ENCODE measurements around the gene TNFRSF12A.

The TNFRSF12A gene

DNA sequence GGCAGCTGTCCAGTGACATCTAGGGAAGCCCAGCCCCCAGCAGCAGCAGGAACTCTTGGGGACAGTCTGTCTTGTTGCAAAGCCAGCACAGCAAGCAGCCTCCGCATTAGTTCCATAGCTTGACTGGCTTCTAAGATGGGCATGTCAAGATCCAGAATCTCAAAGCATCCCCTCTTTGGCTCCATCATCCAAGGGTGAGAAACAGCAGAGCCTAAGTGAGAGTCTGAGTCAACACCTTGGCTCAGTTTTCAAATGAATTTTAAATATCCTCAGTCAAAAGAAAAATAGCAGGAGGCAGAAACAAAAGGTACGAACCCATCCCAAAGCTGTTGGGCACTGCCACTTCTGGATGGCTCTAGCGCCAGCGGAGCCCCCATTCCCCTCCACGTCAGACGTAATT, 5.2 kb upstream of the TNFRSF12A start:
- Mint-ChIP-seq H3K27me3 (ENCODE audit: low read depth) (peaks cover 78% of the 10 kb centered on the region), H3K27ac (no peak overlapping the region), H3K9me3 (no peaks in the 10 kb centered on the region), H3K4me3 (peak overlapping the region in 2 of 3 experiments; percentile 18 to 41), H3K4me1 (peaks cover 2% of the 10 kb centered on the region), H3K36me3 (ENCODE audit: low read depth) (no peaks in the 10 kb centered on the region)
- TF ChIP-seq, protein P1, sequence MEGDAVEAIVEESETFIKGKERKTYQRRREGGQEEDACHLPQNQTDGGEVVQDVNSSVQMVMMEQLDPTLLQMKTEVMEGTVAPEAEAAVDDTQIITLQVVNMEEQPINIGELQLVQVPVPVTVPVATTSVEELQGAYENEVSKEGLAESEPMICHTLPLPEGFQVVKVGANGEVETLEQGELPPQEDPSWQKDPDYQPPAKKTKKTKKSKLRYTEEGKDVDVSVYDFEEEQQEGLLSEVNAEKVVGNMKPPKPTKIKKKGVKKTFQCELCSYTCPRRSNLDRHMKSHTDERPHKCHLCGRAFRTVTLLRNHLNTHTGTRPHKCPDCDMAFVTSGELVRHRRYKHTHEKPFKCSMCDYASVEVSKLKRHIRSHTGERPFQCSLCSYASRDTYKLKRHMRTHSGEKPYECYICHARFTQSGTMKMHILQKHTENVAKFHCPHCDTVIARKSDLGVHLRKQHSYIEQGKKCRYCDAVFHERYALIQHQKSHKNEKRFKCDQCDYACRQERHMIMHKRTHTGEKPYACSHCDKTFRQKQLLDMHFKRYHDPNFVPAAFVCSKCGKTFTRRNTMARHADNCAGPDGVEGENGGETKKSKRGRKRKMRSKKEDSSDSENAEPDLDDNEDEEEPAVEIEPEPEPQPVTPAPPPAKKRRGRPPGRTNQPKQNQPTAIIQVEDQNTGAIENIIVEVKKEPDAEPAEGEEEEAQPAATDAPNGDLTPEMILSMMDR (IDR thresholded peaks at IDR 0.05; ENCODE audit: unreplicated experiment in 3 of 3) = no peak

DNA sequence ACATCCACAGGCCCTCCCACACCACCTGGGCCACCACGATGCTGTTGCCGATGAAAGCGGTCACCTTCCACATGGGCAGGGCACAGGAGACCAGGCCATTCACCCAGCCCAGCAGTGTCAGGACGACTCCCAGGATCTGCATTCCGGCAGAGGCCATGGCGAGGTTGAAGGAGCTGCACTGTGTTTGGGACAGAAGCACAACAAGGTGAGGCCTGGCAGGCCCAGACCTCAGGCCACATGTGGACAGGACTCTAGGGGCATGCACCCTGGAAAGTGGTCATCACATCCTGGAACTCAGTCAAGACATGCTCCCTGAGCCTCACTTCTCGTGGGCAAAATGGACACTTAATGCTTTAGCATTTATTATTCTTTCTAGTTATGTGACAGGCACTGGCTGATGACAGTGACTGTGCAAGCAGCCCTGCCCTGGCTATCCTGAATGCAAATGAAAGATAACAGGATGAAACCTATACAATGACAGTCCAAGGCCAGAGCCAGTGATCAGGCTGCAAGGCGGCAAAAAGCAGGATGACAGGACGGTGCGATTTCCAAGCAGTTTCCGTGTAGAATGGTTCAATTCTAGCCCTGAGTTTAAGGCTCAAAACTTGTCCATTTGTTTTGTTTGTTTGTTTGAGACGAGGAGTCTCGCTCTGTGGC, 4.2 kb upstream of the TNFRSF12A start:
- H3K27ac Mint-ChIP-seq = peak overlapping the region in 1 of 3 experiments; percentile 65
- no peaks in the 10 kb centered on the region for H3K9me3 Mint-ChIP-seq
- peaks cover 4% of the 10 kb centered on the region for H3K4me1 Mint-ChIP-seq
- peaks cover 72% of the 10 kb centered on the region for H3K27me3 Mint-ChIP-seq (ENCODE audit: low read depth)
- H3K4me3 Mint-ChIP-seq = peak overlapping the region; percentile 58 to 77 (median 63)
- TF ChIP-seq, protein P1 (IDR thresholded peaks at IDR 0.05; ENCODE audit: unreplicated experiment in 3 of 3) = no peak
- no peaks in the 10 kb centered on the region for H3K36me3 Mint-ChIP-seq (ENCODE audit: low read depth)

DNA sequence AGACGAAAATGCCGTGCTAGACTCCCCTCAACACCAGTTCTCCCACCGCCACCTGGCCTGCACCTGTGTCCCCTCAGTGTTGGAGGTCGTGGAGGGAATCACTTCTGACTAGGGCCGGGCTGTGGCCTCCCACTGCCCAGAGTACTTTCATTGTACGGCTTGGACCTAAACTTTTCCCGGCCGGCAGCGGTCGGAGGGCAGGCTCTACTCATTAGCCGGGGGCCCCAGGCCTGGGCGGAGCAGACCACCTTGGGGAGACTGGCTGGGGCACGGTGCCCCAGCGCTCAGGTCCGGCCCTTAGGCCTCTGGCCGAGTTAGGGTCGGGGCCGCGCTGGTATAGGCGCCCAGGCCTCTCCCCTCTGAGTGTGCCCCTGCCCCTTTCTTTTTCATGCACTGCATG, 2.8 kb upstream of the TNFRSF12A start:
- Mint-ChIP-seq H3K36me3 (ENCODE audit: low read depth) (no peaks in the 10 kb centered on the region), H3K27ac (peak overlapping the region in 1 of 3 experiments; percentile 78), H3K27me3 (ENCODE audit: low read depth) (peaks cover 67% of the 10 kb centered on the region), H3K9me3 (no peaks in the 10 kb centered on the region), H3K4me1 (peaks cover 17% of the 10 kb centered on the region), H3K4me3 (peak overlapping the region; percentile 61 to 73 (median 70))
- TF ChIP-seq, protein P1 (IDR thresholded peaks at IDR 0.05; ENCODE audit: unreplicated experiment in 3 of 3) = no peak

DNA sequence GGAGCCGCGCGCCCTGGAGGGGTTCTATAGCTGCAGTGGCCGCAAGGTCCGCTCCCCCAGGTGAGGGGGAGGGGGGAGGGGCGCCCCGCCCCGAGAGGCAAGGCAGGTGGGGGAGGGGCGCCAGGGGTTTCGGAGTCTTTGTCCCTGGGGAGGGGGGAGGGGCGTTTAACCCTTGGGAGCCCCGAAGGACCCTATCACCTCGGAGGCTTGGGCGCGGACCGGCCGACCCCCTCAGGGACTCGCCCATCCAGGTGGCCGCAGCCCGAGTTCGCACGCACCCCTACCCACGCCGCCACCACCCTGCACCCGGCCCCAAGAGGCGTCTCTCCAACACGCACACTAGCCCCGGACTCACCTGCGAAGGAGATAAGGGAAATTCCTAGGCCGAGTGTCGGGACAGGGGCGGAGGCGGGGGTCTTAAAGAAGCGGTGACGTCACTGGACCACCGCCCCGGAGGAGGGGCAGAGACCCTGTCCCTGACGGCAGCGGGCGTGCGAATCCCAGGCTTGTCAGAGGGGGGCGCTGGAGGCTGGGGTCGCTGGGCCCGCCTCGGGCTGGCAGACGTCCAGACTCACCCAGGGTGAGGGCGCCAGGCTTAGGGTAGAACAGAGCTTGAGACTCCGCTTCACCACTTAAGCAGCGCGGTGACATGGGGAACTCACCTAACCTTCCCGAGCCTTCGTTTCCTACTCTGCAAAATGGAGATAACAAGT, 2.2 kb upstream of the TNFRSF12A start, which contains the start of gene CLDN6:
CLDN6 (minus strand) TSS at position 390 of the 713 bp plus-strand sequence. CDS start 2,162 bp downstream, outside the sequence.
- peak within 1 kb of the TSS in 2 of 3 experiments; percentile 61 to 92 for H3K27ac Mint-ChIP-seq
- TF ChIP-seq, protein P1 (IDR thresholded peaks at IDR 0.05; ENCODE audit: unreplicated experiment in 3 of 3) = peak; percentile 36 to 58 (median 47)
- H3K9me3 Mint-ChIP-seq = no peaks in the 10 kb centered on the region
- no peaks in the 10 kb centered on the region for H3K36me3 Mint-ChIP-seq (ENCODE audit: low read depth)
- peak within 1 kb of the TSS; percentile 79 to 86 (median 83) for H3K4me3 Mint-ChIP-seq
- H3K4me1 Mint-ChIP-seq = peaks cover 23% of the 10 kb centered on the region
- peaks cover 61% of the 10 kb centered on the region for H3K27me3 Mint-ChIP-seq (ENCODE audit: low read depth)

DNA sequence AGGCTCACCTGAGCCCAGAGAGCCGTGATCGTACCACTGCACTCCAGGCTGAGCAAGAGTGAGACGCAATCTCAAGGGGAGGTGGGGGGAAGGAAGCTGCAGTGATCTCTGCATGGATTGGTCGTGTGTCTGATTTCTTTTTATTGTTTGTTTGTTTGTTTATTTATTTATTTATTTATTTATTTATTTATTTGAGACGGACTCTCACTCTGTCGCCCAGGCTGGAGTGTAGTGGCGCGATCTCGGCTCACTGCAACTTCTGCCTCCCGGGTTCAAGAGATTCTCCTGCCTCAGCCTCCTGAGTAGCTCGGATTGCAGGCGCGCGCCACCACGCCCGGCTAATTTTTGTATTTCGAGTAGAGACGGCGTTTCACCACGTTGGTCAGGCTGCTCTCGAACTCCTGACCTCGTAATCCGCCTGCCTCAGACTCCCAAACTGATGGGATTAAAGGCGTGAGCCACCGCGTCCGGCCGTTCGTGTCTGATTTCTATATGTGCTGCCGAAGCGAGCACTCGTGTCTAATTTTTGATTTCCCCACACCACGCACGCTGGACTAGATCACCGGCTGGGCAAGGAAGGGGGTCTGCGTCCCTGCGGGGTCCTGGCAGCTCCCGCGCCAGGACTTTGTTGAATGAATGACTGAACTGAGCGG, 448 bp upstream of the TNFRSF12A start:
- TF ChIP-seq, protein P1 (IDR thresholded peaks at IDR 0.05; ENCODE audit: unreplicated experiment in 3 of 3) = no peak
- Mint-ChIP-seq H3K36me3 (ENCODE audit: low read depth) (peaks cover 3% of the 10 kb centered on the region), H3K27me3 (ENCODE audit: low read depth) (peaks cover 43% of the 10 kb centered on the region), H3K27ac (peak overlapping the region in 2 of 3 experiments; percentile 87 to 94), H3K4me3 (peak overlapping the region; percentile 89 to 92 (median 92)), H3K4me1 (peaks cover 33% of the 10 kb centered on the region), H3K9me3 (no peaks in the 10 kb centered on the region)

Measured in nephron (organoid).